H1 (cell line): ENCODE measurements around the gene RMRP.

Source experiments
- BRCA1 ChIP-seq: IDR thresholded peaks from 2 replicates; pipeline ENCODE4 v1.6.1; 2012; ENCODE audit warnings: low read depth, low read length, improper control_type of control experiment
- CEBPB ChIP-seq: IDR thresholded peaks from 2 replicates; pipeline ENCODE4 v1.6.1; 2012; ENCODE audit warnings: low read depth, low read length
- EP300 ChIP-seq, 2 experiments: IDR thresholded peaks; 1 replicate in 1 of 2; 2 replicates in 1 of 2; pipeline ENCODE4 v1.6.1; 2011 to 2012; ENCODE audit warnings: low read depth in 2 of 2, low read length in 2 of 2, mild to moderate bottlenecking in 2 of 2, borderline replicate concordance in 1 of 2, inconsistent platforms in 1 of 2, moderate library complexity in 1 of 2
- GTF2F1 ChIP-seq: IDR thresholded peaks from 2 replicates; pipeline ENCODE4 v1.6.1; 2012; ENCODE audit warnings: low read depth, low read length, improper control_type of control experiment, borderline replicate concordance
- HDAC6 ChIP-seq: IDR thresholded peaks from one replicate; pipeline ENCODE4 v1.7.1; 2012; ENCODE audit warnings: low read depth, mild to moderate bottlenecking, inconsistent platforms, low read length, moderate library complexity
- JUND ChIP-seq: IDR thresholded peaks from 2 replicates; pipeline ENCODE4 v1.6.1; 2011; ENCODE audit warnings: mild to moderate bottlenecking, improper control_type of control experiment, low read length
- PHF8 ChIP-seq: fragments of 200-600 bp; sonication (generic); conservative IDR thresholded peaks from 2 replicates; pipeline ENCODE4 v1.7.1; 2012; ENCODE audit warnings: low read depth, mild to moderate bottlenecking, inconsistent platforms, low read length, moderate library complexity
- POLR2A ChIP-seq, 2 experiments: IDR thresholded peaks; 1 replicate in 1 of 2; 2 replicates in 1 of 2; pipeline ENCODE4 v1.6.1; 2011; ENCODE audit warnings: low read depth in 2 of 2, low read length in 2 of 2, mild to moderate bottlenecking in 2 of 2; ENCODE audit errors: control extremely low read depth in 1 of 2
- RAD21 ChIP-seq, 2 experiments: IDR thresholded peaks in 1 of 2; conservative IDR thresholded peaks in 1 of 2; 2 replicates each; pipeline ENCODE4 v1.6.1; 2011; ENCODE audit warnings: low read depth in 2 of 2, low read length in 2 of 2, improper control_type of control experiment in 1 of 2, inconsistent platforms in 1 of 2, mild to moderate bottlenecking in 1 of 2, moderate library complexity in 1 of 2
- SIN3A ChIP-seq, 2 experiments: IDR thresholded peaks in 1 of 2; conservative IDR thresholded peaks in 1 of 2; 2 replicates each; pipeline ENCODE4 v1.6.1; 2011 to 2012; ENCODE audit warnings: low read length in 2 of 2, improper control_type of control experiment in 1 of 2, low read depth in 1 of 2, mild to moderate bottlenecking in 1 of 2
- TAF7 ChIP-seq: optimal IDR thresholded peaks from 2 replicates; pipeline ENCODE3; 2011; ENCODE audit warnings: low read depth, mild to moderate bottlenecking, inconsistent platforms, low read length, moderate library complexity, borderline replicate concordance
- ZNF274 ChIP-seq: IDR thresholded peaks from 2 replicates; pipeline ENCODE4 v1.7.0; 2012; ENCODE audit warnings: low read length, borderline replicate concordance; ENCODE audit errors: extremely low read depth
- TF ChIP-seq, protein P1 (sequence below), 3 experiments: IDR thresholded peaks; 1 replicate in 2 of 3; 2 replicates in 1 of 3; pipeline versions ENCODE4 v1.5.1 to v1.6.1; 2011; ENCODE audit warnings: low read length in 3 of 3, mild to moderate bottlenecking in 3 of 3, inconsistent platforms in 2 of 3, low read depth in 1 of 3, moderate library complexity in 1 of 3; ENCODE audit not compliant: insufficient read depth in 1 of 3; ENCODE audit errors: control extremely low read depth in 1 of 3

GRCh38 chr9:35683323-35683722, 25.5 kb upstream of the RMRP start:
- TF ChIP-seq, protein P1, sequence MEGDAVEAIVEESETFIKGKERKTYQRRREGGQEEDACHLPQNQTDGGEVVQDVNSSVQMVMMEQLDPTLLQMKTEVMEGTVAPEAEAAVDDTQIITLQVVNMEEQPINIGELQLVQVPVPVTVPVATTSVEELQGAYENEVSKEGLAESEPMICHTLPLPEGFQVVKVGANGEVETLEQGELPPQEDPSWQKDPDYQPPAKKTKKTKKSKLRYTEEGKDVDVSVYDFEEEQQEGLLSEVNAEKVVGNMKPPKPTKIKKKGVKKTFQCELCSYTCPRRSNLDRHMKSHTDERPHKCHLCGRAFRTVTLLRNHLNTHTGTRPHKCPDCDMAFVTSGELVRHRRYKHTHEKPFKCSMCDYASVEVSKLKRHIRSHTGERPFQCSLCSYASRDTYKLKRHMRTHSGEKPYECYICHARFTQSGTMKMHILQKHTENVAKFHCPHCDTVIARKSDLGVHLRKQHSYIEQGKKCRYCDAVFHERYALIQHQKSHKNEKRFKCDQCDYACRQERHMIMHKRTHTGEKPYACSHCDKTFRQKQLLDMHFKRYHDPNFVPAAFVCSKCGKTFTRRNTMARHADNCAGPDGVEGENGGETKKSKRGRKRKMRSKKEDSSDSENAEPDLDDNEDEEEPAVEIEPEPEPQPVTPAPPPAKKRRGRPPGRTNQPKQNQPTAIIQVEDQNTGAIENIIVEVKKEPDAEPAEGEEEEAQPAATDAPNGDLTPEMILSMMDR (IDR thresholded peaks at IDR 0.05; ENCODE audit: control extremely low read depth in 1 of 3, insufficient read depth in 1 of 3, low read depth in 1 of 3, low read length in 3 of 3): no peak
- TF ChIP-seq JUND (no peak), BRCA1 (no peak), RAD21 (IDR thresholded peaks at IDR 0.05 in 1 of 2, conservative IDR thresholded peaks at IDR 0.05 in 1 of 2; ENCODE audit: low read depth in 2 of 2, low read length in 2 of 2) (no peak), PHF8 (no peak), HDAC6 (no peak), ZNF274 (no peak), POLR2A (IDR thresholded peaks at IDR 0.05; ENCODE audit: control extremely low read depth in 1 of 2, low read depth in 2 of 2, low read length in 2 of 2) (0 out of 3 replicates have a peak, but pooled peaks of 1 of the 2 experiments have one; percentile 26), EP300 (IDR thresholded peaks at IDR 0.05; ENCODE audit: borderline replicate concordance in 1 of 2, low read depth in 2 of 2, low read length in 2 of 2) (no peak), TAF7 (no peak), SIN3A (conservative IDR thresholded peaks at IDR 0.05 in 1 of 2, IDR thresholded peaks at IDR 0.05 in 1 of 2; ENCODE audit: low read depth in 1 of 2, low read length in 2 of 2) (no peak), CEBPB (no peak), GTF2F1 (no peak)
